GM12892 (cell line): ENCODE results near the gene IFITM2.

Experiments used
- POLR2A ChIP-seq: IDR thresholded peaks from 2 replicates; pipeline ENCODE4 v1.6.1; 2011; ENCODE audit warnings: low read depth, low read length, control low read depth
- POLR2AphosphoS5 ChIP-seq: IDR thresholded peaks from 2 replicates; pipeline ENCODE4 v1.6.1; 2011; ENCODE audit warnings: low read depth, low read length, control low read depth
- TAF1 ChIP-seq: IDR thresholded peaks from 2 replicates; pipeline ENCODE4 v1.6.1; 2011; ENCODE audit warnings: low read depth, mild to moderate bottlenecking, control low read depth, low read length, borderline replicate concordance

DNA sequence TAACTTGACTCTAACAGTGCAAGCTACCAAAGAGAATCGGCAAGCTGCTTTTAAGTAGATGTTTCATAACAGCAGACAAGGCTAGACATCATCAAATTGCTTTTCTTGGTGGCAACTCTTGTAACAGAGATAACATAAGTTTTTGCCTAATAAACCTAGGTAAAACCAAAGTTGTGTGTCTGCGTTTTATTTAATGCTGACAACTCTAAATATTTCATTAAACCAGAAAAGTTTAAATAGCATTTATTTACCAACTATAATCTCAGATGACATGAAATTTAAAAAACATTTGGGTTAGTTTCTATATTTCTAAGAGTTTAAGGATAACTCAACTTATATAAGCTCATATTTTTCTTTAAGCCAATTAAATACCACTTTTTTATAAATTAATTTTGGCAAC lies 32.3 kb downstream of the IFITM2 start:
- TF ChIP-seq TAF1 (no peak), POLR2A (no peak), POLR2AphosphoS5 (no peak)
